Activated CD4-positive, alpha-beta T cell treated with anti-CD3 and anti-CD28 coated beads, Interleukin-2, amount 50 U/mL, for 24 hours (primary cell): ENCODE measurements around the gene FCER1G.

ENCODE experiments used
- DNase-seq, 2 donors: peaks; one replicate each; pipeline ENCODE4 v3.0.0-alpha.2; 2020; ENCODE audit warnings: low read depth in 1 of 2, low spot score in 1 of 2

Gene FCER1G

GRCh38 chr1:161187311-161187710, 27.8 kb upstream of the FCER1G start:
- DNase-seq = no peak

- no peak for DNase-seq
Measured at GRCh38 chr1:161188381-161188780, 26.7 kb upstream of the FCER1G start.

GRCh38 chr1:161189036-161189435, 26.1 kb upstream of the FCER1G start:
- no peak for DNase-seq

- DNase-seq = no peak
Measured at GRCh38 chr1:161190962-161191521, 24.1 kb upstream of the FCER1G start.

GRCh38 chr1:161191971-161192370, 23.1 kb upstream of the FCER1G start:
- DNase-seq = no peak

GRCh38 chr1:161192476-161193465, 22.3 kb upstream of the FCER1G start:
- DNase-seq = peak in 1 of 2 donors; percentile 68

GRCh38 chr1:161193561-161194235, 21.4 kb upstream of the FCER1G start:
- DNase-seq = no peak

GRCh38 chr1:161195171-161195570, 19.9 kb upstream of the FCER1G start:
- DNase-seq = no peak

- no peak for DNase-seq
Measured at GRCh38 chr1:161196111-161196510, 19.0 kb upstream of the FCER1G start.

- DNase-seq = no peak
Measured at GRCh38 chr1:161196521-161197451, 18.3 kb upstream of the FCER1G start.

DNA sequence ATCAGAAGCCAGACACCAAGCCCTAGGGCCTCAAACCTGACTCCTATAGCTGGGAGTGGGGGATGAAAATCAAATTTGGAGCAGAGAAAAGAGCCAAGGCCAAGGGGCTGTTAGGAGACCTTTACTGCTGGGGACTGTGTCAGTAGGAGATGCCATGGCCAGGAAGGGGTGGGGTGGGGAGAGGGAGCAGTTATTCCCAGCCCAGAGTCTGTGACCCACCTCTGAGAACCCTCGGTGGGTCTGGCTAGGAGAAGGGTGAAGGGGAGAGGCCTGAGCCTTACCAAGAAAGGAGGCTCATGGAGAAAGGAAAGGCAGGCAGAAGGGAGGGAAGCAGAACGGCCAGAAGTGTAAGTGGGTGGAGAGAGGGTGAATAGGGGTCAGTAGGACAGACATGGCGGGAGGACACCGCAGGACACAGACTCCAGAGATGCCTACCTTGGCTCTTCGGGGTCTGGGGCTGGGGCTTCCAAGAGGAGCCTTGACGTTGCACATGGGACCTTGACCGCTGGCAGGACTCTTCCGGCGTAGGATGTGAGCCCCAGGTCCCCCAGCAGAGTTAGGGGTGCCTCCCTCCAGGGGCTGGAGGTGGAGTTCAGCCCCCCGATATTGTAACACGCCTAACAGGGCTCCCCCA, 17.4 kb upstream of the FCER1G start:
- no peak for DNase-seq

DNA sequence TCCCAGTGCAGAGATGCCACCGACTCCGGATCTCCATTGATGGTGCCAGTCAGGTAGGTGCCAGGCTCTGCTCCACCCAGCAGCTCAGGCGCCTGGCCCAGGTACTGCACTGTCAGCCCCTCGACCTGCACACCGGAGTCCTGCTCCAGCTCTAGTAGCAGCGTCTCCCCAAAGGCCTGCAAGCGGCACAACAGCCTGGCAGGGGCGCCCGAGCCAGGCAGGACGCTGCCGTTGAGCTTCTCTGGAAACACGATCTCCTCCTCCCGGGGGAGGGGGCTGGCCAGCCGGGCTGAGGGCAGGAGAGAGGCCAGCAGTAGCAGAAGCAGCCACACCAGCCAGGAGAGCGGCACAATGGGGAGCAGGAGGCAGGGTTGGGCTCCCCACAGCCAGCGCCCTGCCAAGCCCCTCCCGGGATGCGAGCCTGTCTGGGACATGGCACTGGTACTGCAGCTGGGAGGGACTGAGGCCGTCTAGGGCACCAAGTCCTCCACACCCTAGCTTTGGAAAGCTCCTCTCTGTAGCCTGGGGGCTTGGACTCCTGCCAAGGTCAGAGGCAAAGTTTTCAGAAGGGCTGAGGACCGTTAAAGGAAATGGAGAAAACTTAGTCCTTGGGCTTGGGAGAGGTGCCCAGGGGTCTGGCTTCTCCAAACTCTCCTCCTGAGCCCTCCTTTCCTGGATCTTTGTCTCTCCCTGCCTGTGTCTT, 16.8 kb upstream of the FCER1G start:
- DNase-seq = no peak

DNA sequence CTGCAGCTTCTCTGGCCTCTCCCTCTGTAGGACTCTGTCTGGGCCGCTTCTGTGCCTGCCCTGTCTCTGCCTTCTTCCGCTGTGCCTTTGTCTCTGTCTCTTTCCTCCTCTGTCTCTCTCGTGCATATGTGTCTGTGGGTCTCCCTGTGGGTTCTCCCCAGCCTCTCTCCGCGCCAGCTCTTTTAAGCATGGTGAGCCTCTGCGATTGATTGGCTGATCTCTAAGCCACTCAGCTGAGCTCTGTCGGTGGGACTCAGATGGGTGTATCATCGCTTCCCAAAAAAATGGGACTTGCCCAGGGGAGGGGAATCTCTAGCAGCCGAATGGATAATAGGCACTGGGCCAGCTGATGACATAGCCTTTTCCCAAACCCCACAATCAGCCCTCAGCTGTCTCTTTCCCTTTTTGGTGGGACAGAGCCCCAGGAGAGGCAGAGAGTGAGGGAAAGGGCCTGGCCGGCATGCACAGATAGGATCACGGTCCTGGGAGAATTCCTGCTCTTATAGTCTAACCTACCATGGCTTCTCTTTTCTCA, 16.1 kb upstream of the FCER1G start, which contains the start of gene ADAMTS4:
Gene ADAMTS4 (minus strand): TSS at position 158 of the 535 bp plus-strand sequence. CDS start 427 bp downstream, outside the sequence.
- DNase-seq = no peak

DNA sequence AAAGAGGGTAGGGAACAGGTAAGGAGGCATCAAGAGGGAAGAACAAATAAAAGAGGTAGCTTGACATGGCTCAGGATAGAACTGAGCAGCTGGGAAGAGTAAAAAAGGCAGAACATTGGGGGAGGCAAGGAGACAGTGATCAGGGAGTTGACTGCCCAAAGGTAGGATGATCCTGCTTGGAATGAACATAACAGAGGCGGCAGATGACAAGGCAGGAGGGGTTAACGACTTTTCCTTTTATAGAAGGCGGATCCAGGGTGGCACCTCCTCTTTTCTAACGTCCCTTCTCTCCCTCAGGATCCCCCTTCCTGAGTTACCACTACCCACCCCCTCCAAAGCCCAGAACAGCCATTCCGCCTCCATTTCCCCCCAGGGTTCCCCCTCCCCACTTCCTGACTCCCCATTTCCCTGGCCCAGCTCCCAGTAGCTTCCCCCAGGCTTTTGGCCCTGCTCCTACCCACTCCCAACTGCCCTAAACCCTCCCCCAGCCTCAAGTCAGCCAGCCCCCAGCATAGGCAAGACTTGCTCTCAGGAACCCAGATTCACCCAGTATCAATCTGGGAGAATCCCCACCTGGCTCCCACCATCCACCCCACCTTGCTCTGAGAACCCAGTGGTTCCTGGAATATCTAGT, 15.5 kb upstream of the FCER1G start:
- no peak for DNase-seq

DNA sequence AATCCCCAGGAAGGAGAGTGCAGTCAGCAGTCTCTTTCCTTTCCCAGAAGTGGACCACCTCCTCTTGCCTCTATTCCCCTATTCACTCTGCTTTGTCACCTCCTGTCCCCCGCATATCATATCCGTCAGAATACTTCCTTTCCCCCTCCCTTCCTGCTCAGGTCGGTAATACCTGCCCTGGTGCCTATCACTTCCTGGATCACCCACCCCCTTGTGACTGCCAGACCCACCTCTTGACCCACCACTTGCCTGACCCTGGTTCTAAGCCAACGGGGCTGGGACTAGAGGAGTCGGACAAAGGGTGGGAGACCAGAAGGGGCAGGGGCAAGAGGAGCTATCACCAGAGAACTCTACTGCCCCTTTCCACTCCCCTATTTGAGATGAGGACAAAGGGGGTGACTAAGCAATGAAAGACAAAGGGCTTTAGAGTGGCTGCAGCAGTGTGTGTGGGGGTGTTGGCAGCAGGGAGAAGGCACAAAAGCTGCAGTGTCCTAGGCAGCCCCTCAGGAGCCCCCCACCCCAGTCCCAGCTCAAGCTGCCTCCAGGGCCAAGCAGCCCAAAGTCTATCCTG, 14.6 kb upstream of the FCER1G start:
- no peak for DNase-seq

GRCh38 chr1:161200992-161201835, 13.9 kb upstream of the FCER1G start:
- DNase-seq = no peak

GRCh38 chr1:161201836-161202712, 13.0 kb upstream of the FCER1G start, which contains the start of gene NDUFS2:
Gene NDUFS2 (plus strand): TSS chr1:161202367. CDS start chr1:161202386, 19 bp downstream.
- DNase-seq = peak; percentile 73 to 96
